HEK293 (cell line): Measurements from ENCODE around the gene AMACR.

Source experiments
- CTCF ChIA-PET: fragments of 350-600 bp; formaldehyde crosslinking; extraction: SDS; loops from one replicate; lab custom pipeline; 2021; ENCODE audit warnings: antibody characterized with exemption; lab: Yijun Ruan, JAX
- POLR2A ChIA-PET: fragments of 300-600 bp; formaldehyde crosslinking; extraction: SDS; loops from one replicate; lab custom pipeline; 2020; ENCODE audit warnings: antibody characterized with exemption, inconsistent platforms; lab: Yijun Ruan, JAX
- H3K27ac ChIP-seq: fragments of 200-500 bp; sonication (Bioruptor generic); 2 replicates; pipeline ENCODE4 v1.5.1; 2014; ENCODE audit warnings: low read depth, low read length, control low read depth, inconsistent platforms; ENCODE audit errors: extremely low read depth
- H3K36me3 ChIP-seq, 2 experiments: fragments of 200-500 bp in 1 of 2; sonication (Bioruptor generic) in 1 of 2; 1 replicate in 1 of 2; 2 replicates in 1 of 2; pipeline ENCODE4 v1.5.1; 2014 to 2017; ENCODE audit warnings: inconsistent platforms in 2 of 2, low read length in 2 of 2; ENCODE audit not compliant: control insufficient read depth in 2 of 2, insufficient read depth in 1 of 2
- H3K4me1 ChIP-seq: fragments of 200-500 bp; sonication (Bioruptor generic); 2 replicates; pipeline ENCODE4 v1.5.1; 2014; ENCODE audit warnings: mild to moderate bottlenecking, low read length, inconsistent platforms; ENCODE audit not compliant: control insufficient read depth, insufficient read depth
- H3K4me3 ChIP-seq: 2 replicates; pipeline ENCODE4 v1.5.1; 2011; ENCODE audit warnings: low read depth, mild to moderate bottlenecking, control low read depth, low read length, moderate library complexity
- H3K9me3 ChIP-seq: fragments of 200-500 bp; sonication (Bioruptor generic); 2 replicates; pipeline ENCODE4 v1.5.1; 2014; ENCODE audit warnings: low read depth, low read length, inconsistent platforms; ENCODE audit not compliant: control insufficient read depth, insufficient read depth
- BCL6B ChIP-seq: fragments of 450-650 bp; formaldehyde crosslinking; IDR thresholded peaks from 2 replicates; pipeline ENCODE4 v1.5.1; 2017; ENCODE audit warnings: missing biosample characterization, missing genetic modification characterization
- KLF16 ChIP-seq: fragments of 450-650 bp; formaldehyde crosslinking; IDR thresholded peaks from 2 replicates; pipeline ENCODE4 v1.5.1; 2017; ENCODE audit warnings: missing biosample characterization, missing genetic modification characterization
- OVOL3 ChIP-seq: fragments of 450-650 bp; formaldehyde crosslinking; IDR thresholded peaks from 2 replicates; pipeline ENCODE4 v1.5.1; 2016; ENCODE audit warnings: missing biosample characterization, missing genetic modification characterization
- SP2 ChIP-seq: fragments of 450-650 bp; formaldehyde crosslinking; IDR thresholded peaks from 2 replicates; pipeline ENCODE4 v1.5.1; 2016; ENCODE audit warnings: missing biosample characterization, missing genetic modification characterization
- ZBTB10 ChIP-seq: fragments of 450-650 bp; formaldehyde crosslinking; IDR thresholded peaks from 2 replicates; pipeline ENCODE4 v1.5.1; 2016; ENCODE audit warnings: missing biosample characterization, missing genetic modification characterization
- ZFP69B ChIP-seq: fragments of 450-650 bp; formaldehyde crosslinking; IDR thresholded peaks from 2 replicates; pipeline ENCODE4 v1.5.1; 2016; ENCODE audit warnings: missing biosample characterization, missing genetic modification characterization
- ZNF280D ChIP-seq: fragments of 450-650 bp; formaldehyde crosslinking; IDR thresholded peaks from 2 replicates; pipeline ENCODE4 v1.5.1; 2016; ENCODE audit warnings: missing biosample characterization, missing genetic modification characterization
- ZNF416 ChIP-seq: fragments of 450-650 bp; formaldehyde crosslinking; IDR thresholded peaks from 2 replicates; pipeline ENCODE4 v1.5.1; 2016; ENCODE audit warnings: missing biosample characterization, missing genetic modification characterization
- ZNF423 ChIP-seq: fragments of 450-650 bp; formaldehyde crosslinking; IDR thresholded peaks from 2 replicates; pipeline ENCODE4 v1.5.1; 2016; ENCODE audit warnings: missing biosample characterization, missing genetic modification characterization
- ZNF518A ChIP-seq: fragments of 450-650 bp; formaldehyde crosslinking; conservative IDR thresholded peaks from 2 replicates; pipeline ENCODE4 v1.5.1; 2016; ENCODE audit warnings: low read depth, missing biosample characterization, missing genetic modification characterization
- ZNF529 ChIP-seq: fragments of 450-650 bp; formaldehyde crosslinking; IDR thresholded peaks from 2 replicates; pipeline ENCODE4 v1.5.1; 2017; ENCODE audit warnings: missing genetic modification characterization, missing biosample characterization; ENCODE audit not compliant: insufficient replicate concordance
- ZNF692 ChIP-seq: fragments of 450-650 bp; formaldehyde crosslinking; IDR thresholded peaks from 2 replicates; pipeline ENCODE4 v1.5.1; 2016; ENCODE audit warnings: missing biosample characterization, missing genetic modification characterization
- ZNF791 ChIP-seq: fragments of 450-650 bp; formaldehyde crosslinking; IDR thresholded peaks from 2 replicates; pipeline ENCODE4 v1.5.1; 2016; ENCODE audit warnings: missing biosample characterization, missing genetic modification characterization

AMACR gene

GRCh38 chr5:34043099-34043876 is 35.4 kb upstream of the AMACR start, which contains the start of gene C1QTNF3:
TSS of gene C1QTNF3 (minus strand) at chr5:34043213. CDS start at chr5:34043125, 88 bp downstream.
- Histone ChIP-seq H3K4me1 (no peaks in the 10 kb centered on the region), H3K9me3 (no peaks in the 10 kb centered on the region), H3K27ac (no peak within 1 kb of the TSS), H3K4me3 (no peak within 1 kb of the TSS), H3K36me3 (no peaks in the 10 kb centered on the region)
- POLR2A ChIA-PET, result interaction anchor here (1.2 kb wide), 1 partner anchor 35 kb away, joined by 3 read pairs; the partner anchor contains the start of gene AMACR
- CTCF ChIA-PET, result no interaction called here
- TF ChIP-seq ZNF518A (tag by site-specific recombination), result no peak
- no peak for TF ChIP-seq ZBTB10 (tag by site-specific recombination)
- no peak for TF ChIP-seq OVOL3
- TF ChIP-seq ZNF416, result no peak
- TF ChIP-seq ZNF280D (tag by site-specific recombination), result no peak
- no peak for TF ChIP-seq ZNF423 (tag by site-specific recombination)
- no peak for TF ChIP-seq ZNF692
- no peak for TF ChIP-seq SP2 (tag by site-specific recombination)
- TF ChIP-seq BCL6B, result no peak
- TF ChIP-seq ZNF791, result no peak
- no peak for TF ChIP-seq KLF16 (tag by site-specific recombination)
- no peak for TF ChIP-seq ZFP69B (tag by site-specific recombination)
- TF ChIP-seq ZNF529, result no peak
